SK-N-SH (cell line): ENCODE data around the gene ZNF750.

Experiments used
- CHD2 ChIP-seq: fragments of 150-350 bp; IDR thresholded peaks from 2 replicates; pipeline ENCODE4 v1.6.1; 2018; ENCODE audit warnings: low read length; ENCODE audit not compliant: partially characterized antibody
- EP300 ChIP-seq, 2 experiments: IDR thresholded peaks; 2 replicates each; pipeline versions ENCODE4 v1.4.0 to v1.6.1; 2012; ENCODE audit warnings: borderline replicate concordance in 1 of 2, low read depth in 1 of 2, low read length in 1 of 2
- EZH2phosphoT487 ChIP-seq: fragments of 200-600 bp; sonication (generic); IDR thresholded peaks from 2 replicates; pipeline ENCODE4 v1.6.1; 2017; ENCODE audit warnings: low read depth, mixed run types, mild to moderate bottlenecking, antibody characterized with exemption, moderate library complexity, borderline replicate concordance
- GABPA ChIP-seq: IDR thresholded peaks from 2 replicates; pipeline ENCODE4 v1.4.0; 2012; ENCODE audit warnings: low read depth, mild to moderate bottlenecking
- JUND ChIP-seq: IDR thresholded peaks from 2 replicates; pipeline ENCODE4 v1.4.0; 2012
- MAX ChIP-seq: IDR thresholded peaks from 2 replicates; pipeline ENCODE4 v1.4.0; 2012; ENCODE audit warnings: low read depth
- MEF2A ChIP-seq: IDR thresholded peaks from 2 replicates; pipeline ENCODE4 v1.4.0; 2012; ENCODE audit warnings: low read depth, borderline replicate concordance
- NFIC ChIP-seq: IDR thresholded peaks from 2 replicates; pipeline ENCODE4 v1.4.0; 2012; ENCODE audit warnings: borderline replicate concordance
- POLR2AphosphoS5 ChIP-seq: IDR thresholded peaks from 2 replicates; pipeline ENCODE4 v1.6.1; 2012; ENCODE audit warnings: low read depth, low read length
- RCOR1 ChIP-seq: fragments of 150-350 bp; IDR thresholded peaks from 2 replicates; pipeline ENCODE4 v1.6.1; 2017; ENCODE audit warnings: antibody characterized with exemption, low read length
- SMC3 ChIP-seq: IDR thresholded peaks from 2 replicates; pipeline ENCODE4 v1.6.1; 2012; ENCODE audit warnings: low read depth, low read length, improper control_type of control experiment
- TCF12 ChIP-seq: IDR thresholded peaks from 2 replicates; pipeline ENCODE4 v1.4.0; 2012
- TF ChIP-seq, protein P1 (sequence below): IDR thresholded peaks from 2 replicates; pipeline ENCODE4 v1.4.0; 2012; ENCODE audit warnings: low read depth, borderline replicate concordance
- TF ChIP-seq, protein P2 (sequence below): fragments of 200-600 bp; sonication (generic); IDR thresholded peaks from 2 replicates; pipeline ENCODE4 v1.6.1; 2017; ENCODE audit warnings: antibody characterized with exemption, mild to moderate bottlenecking, moderate library complexity

- TF ChIP-seq EP300 (IDR thresholded peaks at IDR 0.05; ENCODE audit: borderline replicate concordance in 1 of 2, low read depth in 1 of 2, low read length in 1 of 2) (no peak), RCOR1 (no peak), TCF12 (no peak), EZH2phosphoT487 (no peak), MEF2A (no peak), JUND (no peak), NFIC (no peak), SMC3 (no peak), CHD2 (no peak), MAX (no peak), POLR2AphosphoS5 (no peak), GABPA (no peak)
- TF ChIP-seq, protein P1, sequence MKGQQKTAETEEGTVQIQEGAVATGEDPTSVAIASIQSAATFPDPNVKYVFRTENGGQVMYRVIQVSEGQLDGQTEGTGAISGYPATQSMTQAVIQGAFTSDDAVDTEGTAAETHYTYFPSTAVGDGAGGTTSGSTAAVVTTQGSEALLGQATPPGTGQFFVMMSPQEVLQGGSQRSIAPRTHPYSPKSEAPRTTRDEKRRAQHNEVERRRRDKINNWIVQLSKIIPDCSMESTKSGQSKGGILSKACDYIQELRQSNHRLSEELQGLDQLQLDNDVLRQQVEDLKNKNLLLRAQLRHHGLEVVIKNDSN: no peak
- TF ChIP-seq, protein P2, sequence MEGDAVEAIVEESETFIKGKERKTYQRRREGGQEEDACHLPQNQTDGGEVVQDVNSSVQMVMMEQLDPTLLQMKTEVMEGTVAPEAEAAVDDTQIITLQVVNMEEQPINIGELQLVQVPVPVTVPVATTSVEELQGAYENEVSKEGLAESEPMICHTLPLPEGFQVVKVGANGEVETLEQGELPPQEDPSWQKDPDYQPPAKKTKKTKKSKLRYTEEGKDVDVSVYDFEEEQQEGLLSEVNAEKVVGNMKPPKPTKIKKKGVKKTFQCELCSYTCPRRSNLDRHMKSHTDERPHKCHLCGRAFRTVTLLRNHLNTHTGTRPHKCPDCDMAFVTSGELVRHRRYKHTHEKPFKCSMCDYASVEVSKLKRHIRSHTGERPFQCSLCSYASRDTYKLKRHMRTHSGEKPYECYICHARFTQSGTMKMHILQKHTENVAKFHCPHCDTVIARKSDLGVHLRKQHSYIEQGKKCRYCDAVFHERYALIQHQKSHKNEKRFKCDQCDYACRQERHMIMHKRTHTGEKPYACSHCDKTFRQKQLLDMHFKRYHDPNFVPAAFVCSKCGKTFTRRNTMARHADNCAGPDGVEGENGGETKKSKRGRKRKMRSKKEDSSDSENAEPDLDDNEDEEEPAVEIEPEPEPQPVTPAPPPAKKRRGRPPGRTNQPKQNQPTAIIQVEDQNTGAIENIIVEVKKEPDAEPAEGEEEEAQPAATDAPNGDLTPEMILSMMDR: no peak
Observed at GRCh38 chr17:82831818-82832200, 8.0 kb downstream of the ZNF750 start.
